PFSK-1 (cell line): ENCODE results near the gene ALDH18A1.

Experiments used
- FOXP2 ChIP-seq: optimal IDR thresholded peaks from 2 replicates; pipeline ENCODE3; 2011; ENCODE audit warnings: borderline replicate concordance, control low read depth, inconsistent platforms; ENCODE audit not compliant: insufficient read depth; ENCODE audit errors: extremely low read length, extremely low read depth
- POLR2AphosphoS5 ChIP-seq: IDR thresholded peaks from 2 replicates; pipeline ENCODE4 v1.6.1; 2012; ENCODE audit warnings: low read depth, mild to moderate bottlenecking, control low read depth, low read length, moderate library complexity
- REST ChIP-seq, 2 experiments: IDR thresholded peaks; 2 replicates each; pipeline versions ENCODE4 v1.6.1 to v1.8.0; 2011 to 2012; ENCODE audit warnings: low read depth in 2 of 2, low read length in 2 of 2, control low read depth in 1 of 2, inconsistent platforms in 1 of 2, mild to moderate bottlenecking in 1 of 2, moderate library complexity in 1 of 2; ENCODE audit not compliant: insufficient read depth in 1 of 2
- SIN3A ChIP-seq: IDR thresholded peaks from 2 replicates; pipeline ENCODE4 v1.6.1; 2012; ENCODE audit warnings: mild to moderate bottlenecking, low read length, moderate library complexity, borderline replicate concordance; ENCODE audit not compliant: insufficient read depth
- TAF1 ChIP-seq: IDR thresholded peaks from 2 replicates; pipeline ENCODE4 v1.6.1; 2012; ENCODE audit warnings: low read length, control low read depth, borderline replicate concordance; ENCODE audit not compliant: insufficient read depth

GRCh38 chr10:95655571-95656290 lies 780 bp downstream of the ALDH18A1 start:
- no peak for TF ChIP-seq TAF1
- TF ChIP-seq POLR2AphosphoS5: no peak
- TF ChIP-seq SIN3A: no peak
- TF ChIP-seq REST (IDR thresholded peaks at IDR 0.05; ENCODE audit: insufficient read depth in 1 of 2, low read depth in 2 of 2, low read length in 2 of 2): no peak
- no peak for TF ChIP-seq FOXP2
